Right kidney (tissue), 9 donors: Measurements from ENCODE around the gene ARHGEF38.
A peak's percentile ranks its signal among the peaks of the same experiment; 100 is the strongest.

ENCODE experiments used
- DNase-seq: peaks from one replicate; pipeline ENCODE4 v3.0.0-alpha.2; 2016
- long read RNA-seq, 8 donors: transcript quantifications; one replicate each; lab custom pipeline, GENCODE V29; 2026

The ARHGEF38 gene
- long read RNA-seq, donor 1, full-length matches to known transcripts = 1 of 1 reads
- long read RNA-seq, donor 1, partial matches to known transcripts = 0 of 1 reads
- long read RNA-seq, donor 1, other reads (novel, unspliced or antisense) = 0 of 1 reads
- long read RNA-seq, donor 2 = 0 reads
- long read RNA-seq, donor 3 = 0 reads
- long read RNA-seq, donor 4, partial matches to known transcripts = 10 of 16 reads
- long read RNA-seq, donor 4, other reads (novel, unspliced or antisense) = 6 of 16 reads
- long read RNA-seq, donor 5, full-length matches to known transcripts = 2 of 14 reads
- long read RNA-seq, donor 5, partial matches to known transcripts = 12 of 14 reads
- long read RNA-seq, donor 5, other reads (novel, unspliced or antisense) = 0 of 14 reads
- long read RNA-seq, donor 6 = 0 reads
- long read RNA-seq, donor 7 = 0 reads
- long read RNA-seq, donor 8 = 0 reads

DNA sequence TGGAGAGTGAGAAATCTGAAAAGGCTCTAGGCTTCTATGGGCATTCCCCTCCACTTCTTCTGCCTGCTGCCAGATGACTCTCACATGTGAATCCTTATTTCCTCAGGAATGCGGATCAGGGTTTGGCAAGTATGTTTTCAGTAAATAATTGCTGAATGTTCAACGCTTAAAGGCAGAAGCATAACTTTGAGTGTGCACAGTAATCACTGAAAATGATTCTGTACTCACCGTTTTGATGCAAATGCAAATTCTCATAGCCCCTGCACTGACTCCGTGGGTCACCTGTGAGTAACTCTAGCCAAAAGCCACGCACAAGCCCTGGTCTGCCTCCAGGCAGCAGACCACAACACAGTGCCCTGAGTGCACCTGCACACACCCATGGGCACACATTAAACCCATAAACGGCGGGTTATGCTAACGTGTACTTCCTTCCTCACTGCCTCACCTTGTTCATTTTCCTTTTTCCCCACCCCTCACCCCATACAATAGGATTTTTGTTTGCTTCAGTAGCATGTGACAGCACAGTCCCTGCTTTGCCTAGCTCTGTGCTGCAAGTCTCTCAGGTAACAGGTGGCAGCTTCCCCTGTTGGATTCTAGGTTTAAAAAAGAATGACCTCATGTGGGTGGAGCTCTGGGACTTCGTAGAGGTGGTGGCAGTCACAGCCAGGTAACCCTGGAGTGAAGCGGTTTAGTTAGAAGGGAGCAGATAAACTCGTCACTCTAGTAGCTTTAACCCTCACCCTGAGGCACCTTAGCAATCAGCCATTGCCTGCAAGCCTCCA, at the start of gene ARHGEF38:
Gene ARHGEF38 (plus strand): TSS at position 656 of the 782 bp plus-strand sequence. CDS start 146 bp downstream, outside the sequence.
- DNase-seq = peak; percentile 46

GRCh38 chr4:105503484-105503883, 48.9 kb upstream of the ARHGEF38 start:
- no peak for DNase-seq

DNA sequence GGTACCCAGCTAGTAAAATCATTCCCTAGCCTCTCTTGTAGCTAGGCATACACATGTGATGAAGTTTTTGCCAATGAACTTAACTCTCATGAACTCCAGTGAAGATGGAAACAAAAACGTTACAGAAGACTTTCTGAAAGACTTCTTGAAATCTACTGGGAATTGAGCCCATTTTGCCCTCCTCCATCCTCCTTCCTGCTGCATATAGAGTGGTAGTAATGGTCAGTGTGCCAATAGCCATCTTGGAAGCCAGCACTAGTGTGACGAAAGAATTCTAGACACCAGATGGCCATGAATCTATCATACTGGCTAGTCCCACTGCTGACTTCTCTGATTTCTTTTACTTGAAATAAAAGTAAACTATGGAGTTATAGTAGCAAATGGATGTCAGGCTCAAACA, 47.7 kb upstream of the ARHGEF38 start:
- no peak for DNase-seq

- DNase-seq = no peak
Measured at GRCh38 chr4:105509291-105509690, 43.1 kb upstream of the ARHGEF38 start.

DNA sequence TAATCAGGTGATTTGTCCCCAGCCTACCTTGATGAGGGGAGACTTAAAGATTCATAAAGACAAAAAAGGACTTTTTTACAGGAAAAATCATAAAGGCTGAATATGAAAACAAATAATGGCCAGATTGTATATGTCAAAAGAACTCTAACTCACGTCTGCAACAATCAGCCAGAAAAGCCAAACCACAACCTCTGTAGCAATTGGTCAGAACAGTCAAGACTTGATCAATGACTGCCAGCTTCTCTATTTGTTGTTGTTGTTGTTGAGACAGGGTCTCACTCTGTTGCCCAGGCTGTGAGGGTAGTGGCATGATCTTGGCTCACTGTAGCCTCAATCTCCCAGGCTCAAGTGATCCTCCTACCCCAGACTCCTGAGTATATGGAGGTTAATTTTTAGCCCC, 42.7 kb upstream of the ARHGEF38 start:
- no peak for DNase-seq

- DNase-seq = no peak
Measured at GRCh38 chr4:105510245-105510644, 42.2 kb upstream of the ARHGEF38 start.

DNA sequence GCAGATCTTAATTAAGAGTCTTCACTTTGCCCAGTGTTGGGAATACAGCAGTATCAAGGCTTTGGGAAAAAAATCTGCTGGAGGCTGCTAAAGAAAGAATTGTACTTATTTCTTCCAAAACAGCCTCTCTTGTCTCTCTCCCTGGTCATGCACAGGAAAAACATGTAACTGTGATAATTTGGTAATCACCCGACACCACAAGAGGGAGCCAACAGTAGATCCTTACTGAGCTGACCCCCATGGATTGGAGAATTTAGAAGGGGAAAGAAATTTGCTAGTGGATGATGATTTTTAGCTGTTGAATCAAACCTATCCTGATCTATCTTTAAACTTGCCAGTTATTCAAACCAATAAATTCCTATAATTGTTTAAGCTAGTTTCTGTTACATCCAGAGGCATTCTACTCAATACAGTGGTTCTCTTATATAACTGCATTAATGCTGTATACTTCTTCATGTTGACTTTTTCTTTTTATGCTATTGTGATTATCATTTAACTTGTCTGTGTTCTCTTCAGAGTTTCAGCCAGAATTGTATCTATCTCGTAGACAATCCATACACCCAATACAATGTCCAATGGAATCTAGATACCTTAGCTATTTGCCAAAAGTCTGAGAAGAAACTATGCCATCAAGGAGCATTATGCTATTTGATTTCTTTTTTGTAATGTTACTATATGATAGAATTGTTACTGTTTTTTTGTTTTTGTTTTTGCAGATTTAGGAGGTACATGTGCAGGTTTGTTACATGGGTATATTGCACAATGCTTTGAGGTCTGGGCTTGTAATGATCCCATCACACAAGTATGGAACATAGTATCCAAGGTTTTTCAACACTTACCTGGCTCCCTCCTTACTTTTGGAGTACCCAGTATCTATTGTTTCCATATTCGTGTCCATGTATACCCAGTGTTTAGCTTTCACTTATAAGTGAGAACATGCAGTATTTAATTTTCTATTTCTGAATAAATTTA, 31.3 kb upstream of the ARHGEF38 start:
- DNase-seq = peak; percentile 44

DNA sequence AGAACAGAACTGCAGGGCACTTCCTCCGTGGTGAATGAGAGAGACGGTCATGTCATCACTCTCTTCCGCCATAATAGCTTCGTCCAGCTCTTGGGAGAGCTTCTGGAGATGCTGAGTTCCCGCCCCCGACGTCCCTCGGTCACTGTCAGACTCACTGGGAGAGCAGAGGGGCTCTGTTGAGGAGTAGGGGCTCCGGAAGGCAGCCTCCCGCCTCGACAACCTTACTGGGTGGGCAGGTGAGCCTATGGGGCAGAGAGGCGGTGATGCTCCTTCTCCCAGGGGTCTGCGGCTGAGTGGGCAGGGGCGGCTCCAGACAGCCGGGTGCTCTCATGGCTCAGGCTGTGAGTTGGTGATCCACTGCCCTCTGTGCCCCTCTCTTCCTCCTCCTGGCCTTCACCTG, 25.8 kb upstream of the ARHGEF38 start:
- DNase-seq = no peak

DNA sequence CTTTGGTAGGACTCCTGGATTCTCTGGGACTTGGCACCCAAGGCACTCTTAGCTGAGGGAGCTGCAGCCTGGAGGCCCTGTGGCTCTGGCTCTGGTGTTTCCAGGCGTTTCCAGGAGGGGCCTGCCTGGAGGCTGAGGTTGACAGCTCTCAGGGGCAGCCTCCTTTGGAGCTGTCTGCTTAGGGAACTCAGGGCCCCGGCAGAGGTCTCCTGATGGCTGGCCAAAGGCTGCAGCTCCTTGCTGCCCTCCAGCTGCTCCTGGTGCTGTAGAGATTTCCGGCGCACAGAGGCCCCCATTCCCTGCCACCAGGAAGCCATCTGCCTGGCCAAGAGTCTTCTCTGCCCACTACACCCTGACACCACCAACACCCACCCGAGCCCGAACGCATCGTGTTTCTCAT, 25.3 kb upstream of the ARHGEF38 start:
- no peak for DNase-seq

GRCh38 chr4:105536601-105537000, 15.8 kb upstream of the ARHGEF38 start:
- no peak for DNase-seq

DNA sequence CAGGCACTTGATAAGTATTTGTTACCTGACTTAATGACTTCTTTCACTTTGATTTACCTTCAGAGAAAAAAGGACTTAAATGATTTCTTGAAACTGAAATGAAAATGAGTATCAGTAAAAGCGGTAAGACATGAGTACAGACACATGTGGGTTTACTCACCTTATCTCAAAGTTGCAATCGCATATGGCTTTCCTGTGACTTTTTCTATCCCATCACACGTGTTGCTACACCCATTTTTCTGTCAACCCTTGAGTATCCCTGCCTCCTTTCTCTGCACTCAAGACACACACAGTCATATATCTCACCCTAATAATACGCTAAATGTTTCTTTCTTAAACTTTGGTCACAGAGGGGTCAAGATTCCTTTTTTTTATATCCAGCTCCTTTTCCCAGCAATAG, 11.0 kb upstream of the ARHGEF38 start:
- no peak for DNase-seq

GRCh38 chr4:105542039-105542438, 10.4 kb upstream of the ARHGEF38 start:
- no peak for DNase-seq

DNA sequence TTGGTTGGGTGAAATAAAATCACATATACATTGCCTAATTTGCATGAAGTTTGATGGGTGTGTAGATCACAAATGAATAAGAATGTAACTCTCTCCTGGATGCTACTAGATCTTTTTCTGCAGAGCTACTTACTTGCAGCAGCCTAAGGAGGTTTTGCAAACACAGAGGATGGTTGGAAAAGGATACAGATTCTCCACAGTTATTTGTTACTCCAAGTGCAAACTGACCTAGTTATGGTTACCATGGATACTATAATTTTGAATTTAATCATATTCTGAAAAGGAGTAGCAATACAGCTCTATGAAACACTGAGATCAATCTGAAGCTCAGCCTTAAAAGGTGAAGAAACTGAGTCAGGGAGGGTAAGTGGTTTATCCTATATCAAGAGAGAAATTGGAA, 9.1 kb upstream of the ARHGEF38 start:
- no peak for DNase-seq

DNA sequence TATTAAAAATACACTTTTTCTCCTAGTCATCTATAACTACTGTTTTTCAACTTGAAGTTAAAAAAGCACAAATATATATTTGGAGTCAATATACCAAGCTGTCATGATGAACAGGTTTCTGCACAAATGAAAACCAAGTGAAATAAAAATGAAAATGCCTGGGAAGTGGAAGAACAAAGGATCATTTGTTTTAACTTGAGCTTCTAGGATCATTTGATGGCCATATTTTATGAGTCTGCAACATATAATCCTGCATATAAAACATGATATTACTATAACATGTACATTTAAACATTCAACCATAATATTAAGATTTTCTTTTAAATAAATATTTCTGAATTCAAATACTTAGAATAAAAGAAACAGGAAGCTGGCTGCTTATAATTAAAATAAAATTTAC, 8.5 kb upstream of the ARHGEF38 start:
- DNase-seq = no peak

GRCh38 chr4:105544520-105545286, 7.7 kb upstream of the ARHGEF38 start:
- DNase-seq = no peak

DNA sequence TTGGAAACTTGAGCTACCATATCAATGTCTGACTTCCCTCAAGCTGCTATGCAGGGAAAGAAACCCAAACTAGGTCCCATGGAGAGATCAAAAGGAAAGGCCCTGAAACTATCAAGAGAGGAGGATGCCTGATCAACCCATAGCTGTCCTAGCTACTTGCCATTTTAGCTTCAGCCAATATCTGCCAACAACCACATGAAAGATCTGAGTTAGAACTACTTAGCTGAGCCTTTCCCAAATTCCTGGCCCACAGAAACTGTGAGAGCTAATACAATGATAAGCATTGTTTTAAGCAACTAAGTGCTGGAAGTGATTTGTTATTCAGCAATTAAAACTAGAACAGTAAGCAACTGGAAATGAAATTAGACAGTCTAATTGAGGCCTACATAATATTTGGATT, 6.3 kb upstream of the ARHGEF38 start:
- DNase-seq = no peak

DNA sequence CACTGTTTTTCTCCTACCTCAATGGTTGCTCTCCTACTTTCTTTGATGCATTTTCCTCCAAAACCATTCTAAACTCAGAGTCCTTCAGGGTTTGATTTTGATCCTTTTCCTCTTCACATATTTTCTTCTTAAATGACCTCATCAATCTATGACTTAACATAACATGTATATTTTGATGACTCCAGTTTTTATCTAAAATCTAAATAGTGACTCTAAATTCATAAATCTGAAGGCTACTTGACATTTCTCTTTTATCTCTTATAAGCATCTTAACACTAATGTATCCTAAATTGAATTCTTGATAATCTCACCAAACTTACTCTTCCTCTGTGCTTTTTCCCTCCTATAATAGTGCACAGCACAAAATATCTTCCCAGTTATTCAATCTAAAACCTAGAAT, 4.7 kb upstream of the ARHGEF38 start:
- DNase-seq = no peak

GRCh38 chr4:105548483-105548882, 3.9 kb upstream of the ARHGEF38 start:
- no peak for DNase-seq

DNA sequence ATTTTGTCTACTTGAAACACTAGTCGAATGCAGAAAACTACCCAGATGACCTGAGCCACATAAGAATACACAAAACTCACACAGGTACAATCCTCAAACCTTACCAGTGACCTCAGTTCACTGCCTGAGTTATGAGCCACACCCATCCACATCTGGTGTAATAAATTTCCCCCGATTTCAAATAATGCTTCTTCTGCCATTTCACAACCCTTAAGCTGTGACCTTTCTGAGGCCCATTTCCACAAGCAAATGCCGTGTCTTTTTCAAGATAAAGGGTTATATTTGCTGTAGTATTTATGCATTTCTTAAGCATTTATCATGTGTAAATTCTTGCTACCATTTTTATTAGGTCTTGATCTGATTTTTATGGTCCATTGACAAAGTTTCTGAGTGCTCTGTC, 1.8 kb upstream of the ARHGEF38 start:
- DNase-seq = no peak

DNA sequence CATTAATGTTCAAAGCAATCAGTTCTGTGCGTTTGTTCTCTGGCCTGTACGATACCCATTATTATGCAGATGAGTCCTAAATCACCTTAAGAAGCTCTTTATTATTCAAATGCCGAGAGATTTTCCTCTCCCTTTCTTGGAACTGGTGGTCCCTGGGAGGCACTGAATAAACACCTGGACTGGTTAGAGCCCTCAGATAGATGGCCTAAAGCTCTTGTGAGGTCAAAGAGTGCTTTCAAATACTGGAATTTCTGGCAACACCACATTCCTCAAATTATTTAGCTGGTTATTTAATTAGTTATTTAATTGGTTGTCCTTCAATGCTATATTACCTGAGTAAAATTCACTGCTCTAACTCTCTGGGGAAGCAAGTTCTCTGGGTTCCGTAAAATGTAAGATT, 3.0 kb downstream of the ARHGEF38 start:
- DNase-seq = no peak

DNA sequence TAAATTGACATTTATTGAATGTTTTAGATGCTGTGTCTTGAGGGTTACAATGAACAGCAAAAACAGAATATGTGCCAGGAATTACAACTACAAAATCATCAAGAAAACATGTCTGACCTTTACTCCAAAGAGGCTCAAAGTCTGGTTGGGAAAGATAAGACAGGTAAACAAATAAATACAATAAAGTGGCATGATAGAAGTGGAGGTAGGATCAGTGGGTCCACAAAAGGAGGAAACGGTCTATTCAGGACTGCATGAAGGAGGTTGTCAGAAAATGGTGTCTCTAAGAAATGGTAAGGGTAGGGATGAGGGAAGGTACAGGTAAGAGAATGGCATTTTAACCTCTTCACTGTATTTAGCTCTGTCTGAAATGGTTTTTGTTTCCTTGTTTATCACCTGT, 3.8 kb downstream of the ARHGEF38 start:
- DNase-seq = no peak

DNA sequence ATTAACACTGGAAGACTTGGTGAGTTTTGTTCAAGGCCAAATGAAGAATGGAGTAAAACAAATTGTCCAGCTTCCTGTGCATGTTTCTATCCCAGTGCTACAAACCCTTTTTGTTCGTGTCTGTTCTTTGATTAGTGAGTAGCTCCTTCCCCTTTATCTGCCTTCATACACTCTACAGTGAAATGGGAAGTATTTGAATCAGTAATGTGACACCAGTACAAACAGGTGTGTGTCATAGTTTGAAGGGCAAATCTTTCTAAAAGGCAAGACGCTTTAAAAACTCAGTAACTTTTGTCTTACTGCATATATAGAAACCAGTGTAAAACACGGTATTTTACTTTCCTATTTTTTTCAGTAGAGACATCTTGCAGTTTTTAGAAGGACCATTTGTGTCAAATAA, 5.9 kb downstream of the ARHGEF38 start:
- no peak for DNase-seq
